ENCODE measurements around the gene POM121.
"Not testable (repeated sequence)": the region's sequence is repeated elsewhere in the genome, so short reads cannot be mapped to it uniquely, and the experiment has no call there.

The POM121 gene

GRCh38 chr7:72925546-72926120 is 738 bp downstream of the POM121 start:
- Histone ChIP-seq H3K27me3 (ENCODE audit: control insufficient read depth, insufficient read depth, low read length) (no peaks in the 10 kb centered on the region), H3K36me3 (ENCODE audit: control insufficient read depth, insufficient read depth, low read length) (peaks cover 18% of the 10 kb centered on the region), H3K4me3 (ENCODE audit: low read depth, low read length) (peak overlapping the region; percentile 98), H3K9me3 (ENCODE audit: control insufficient read depth, insufficient read depth, low read length) (no peaks in the 10 kb centered on the region), H3K4me1 (ENCODE audit: control insufficient read depth, insufficient read depth, low read length) (peaks cover 4% of the 10 kb centered on the region), H3K9ac (ENCODE audit: low read depth, low read length) (peak overlapping the region; percentile 79)

DNA sequence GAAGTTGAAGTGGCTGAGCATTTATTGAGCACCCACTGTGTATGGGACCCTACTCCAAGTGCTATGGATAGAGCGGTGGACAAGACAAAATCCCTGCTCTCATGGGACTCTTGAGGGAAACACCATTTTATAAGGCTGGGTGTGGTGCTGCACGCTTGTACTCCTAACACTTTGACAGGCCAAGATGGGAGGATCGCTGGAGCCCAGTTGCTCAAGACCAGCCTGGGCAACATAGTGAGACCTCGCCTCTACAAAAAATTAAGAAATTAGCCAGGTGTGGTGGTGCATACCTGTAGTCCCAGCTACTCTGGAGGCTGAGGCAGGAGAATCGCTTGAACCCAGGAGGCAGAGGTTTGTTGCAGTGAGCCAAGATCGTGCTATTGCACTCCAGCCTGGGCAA is 2.9 kb downstream of the POM121 start:
- H3K9me3 ChIP-seq (ENCODE audit: control insufficient read depth, insufficient read depth, low read length); H3K4me1 ChIP-seq (ENCODE audit: control insufficient read depth, insufficient read depth, low read length); H3K27me3 ChIP-seq (ENCODE audit: control insufficient read depth, insufficient read depth, low read length); H3K4me3 ChIP-seq (ENCODE audit: low read depth, low read length); H3K9ac ChIP-seq (ENCODE audit: low read depth, low read length): not testable (repeated sequence)
- H3K36me3 ChIP-seq (ENCODE audit: control insufficient read depth, insufficient read depth, low read length), result peaks cover 18% of the 10 kb centered on the region

GRCh38 chr7:72928216-72928615 is 3.3 kb downstream of the POM121 start:
- H3K27me3 ChIP-seq (ENCODE audit: control insufficient read depth, insufficient read depth, low read length); H3K9ac ChIP-seq (ENCODE audit: low read depth, low read length); H3K4me3 ChIP-seq (ENCODE audit: low read depth, low read length); H3K9me3 ChIP-seq (ENCODE audit: control insufficient read depth, insufficient read depth, low read length); H3K4me1 ChIP-seq (ENCODE audit: control insufficient read depth, insufficient read depth, low read length): not testable (repeated sequence)
- H3K36me3 ChIP-seq (ENCODE audit: control insufficient read depth, insufficient read depth, low read length), result peaks cover 18% of the 10 kb centered on the region

GRCh38 chr7:72942022-72942705 is 17.3 kb downstream of the POM121 start:
- not testable (repeated sequence) for H3K4me1 ChIP-seq (ENCODE audit: control insufficient read depth, insufficient read depth, low read length); H3K4me3 ChIP-seq (ENCODE audit: low read depth, low read length); H3K9ac ChIP-seq (ENCODE audit: low read depth, low read length); H3K27me3 ChIP-seq (ENCODE audit: control insufficient read depth, insufficient read depth, low read length); H3K9me3 ChIP-seq (ENCODE audit: control insufficient read depth, insufficient read depth, low read length); H3K36me3 ChIP-seq (ENCODE audit: control insufficient read depth, insufficient read depth, low read length)

GRCh38 chr7:72942956-72943355 is 18.1 kb downstream of the POM121 start:
- H3K36me3 ChIP-seq (ENCODE audit: control insufficient read depth, insufficient read depth, low read length); H3K9me3 ChIP-seq (ENCODE audit: control insufficient read depth, insufficient read depth, low read length); H3K9ac ChIP-seq (ENCODE audit: low read depth, low read length); H3K4me3 ChIP-seq (ENCODE audit: low read depth, low read length); H3K27me3 ChIP-seq (ENCODE audit: control insufficient read depth, insufficient read depth, low read length); H3K4me1 ChIP-seq (ENCODE audit: control insufficient read depth, insufficient read depth, low read length): not testable (repeated sequence)

- not testable (repeated sequence) for H3K9me3 ChIP-seq (ENCODE audit: control insufficient read depth, insufficient read depth, low read length); H3K36me3 ChIP-seq (ENCODE audit: control insufficient read depth, insufficient read depth, low read length); H3K9ac ChIP-seq (ENCODE audit: low read depth, low read length); H3K4me3 ChIP-seq (ENCODE audit: low read depth, low read length); H3K4me1 ChIP-seq (ENCODE audit: control insufficient read depth, insufficient read depth, low read length); H3K27me3 ChIP-seq (ENCODE audit: control insufficient read depth, insufficient read depth, low read length)
These were observed 20.0 kb downstream of the POM121 start for GRCh38 chr7:72944937-72945336.

DNA sequence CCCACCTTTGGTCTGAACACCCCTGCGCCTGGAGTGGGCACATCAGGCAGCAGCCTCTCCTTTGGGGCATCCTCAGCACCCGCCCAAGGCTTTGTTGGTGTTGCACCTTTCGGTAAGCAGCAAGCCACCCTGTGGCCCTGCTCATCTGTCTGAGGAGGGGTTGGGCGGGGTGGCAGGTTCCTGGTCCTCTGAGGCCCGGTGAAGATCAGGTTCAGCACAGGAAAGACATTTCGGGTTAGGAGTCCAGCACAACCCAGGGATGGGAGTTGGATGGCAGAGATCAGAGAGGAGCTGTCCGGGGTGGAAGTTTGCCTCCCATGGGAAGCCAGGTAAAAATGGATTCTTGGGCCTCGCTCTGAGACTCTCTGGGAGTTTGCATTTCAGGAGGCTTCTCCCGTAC is 20.7 kb downstream of the POM121 start:
- not testable (repeated sequence) for H3K36me3 ChIP-seq (ENCODE audit: control insufficient read depth, insufficient read depth, low read length); H3K9me3 ChIP-seq (ENCODE audit: control insufficient read depth, insufficient read depth, low read length); H3K4me3 ChIP-seq (ENCODE audit: low read depth, low read length); H3K4me1 ChIP-seq (ENCODE audit: control insufficient read depth, insufficient read depth, low read length); H3K9ac ChIP-seq (ENCODE audit: low read depth, low read length); H3K27me3 ChIP-seq (ENCODE audit: control insufficient read depth, insufficient read depth, low read length)

DNA sequence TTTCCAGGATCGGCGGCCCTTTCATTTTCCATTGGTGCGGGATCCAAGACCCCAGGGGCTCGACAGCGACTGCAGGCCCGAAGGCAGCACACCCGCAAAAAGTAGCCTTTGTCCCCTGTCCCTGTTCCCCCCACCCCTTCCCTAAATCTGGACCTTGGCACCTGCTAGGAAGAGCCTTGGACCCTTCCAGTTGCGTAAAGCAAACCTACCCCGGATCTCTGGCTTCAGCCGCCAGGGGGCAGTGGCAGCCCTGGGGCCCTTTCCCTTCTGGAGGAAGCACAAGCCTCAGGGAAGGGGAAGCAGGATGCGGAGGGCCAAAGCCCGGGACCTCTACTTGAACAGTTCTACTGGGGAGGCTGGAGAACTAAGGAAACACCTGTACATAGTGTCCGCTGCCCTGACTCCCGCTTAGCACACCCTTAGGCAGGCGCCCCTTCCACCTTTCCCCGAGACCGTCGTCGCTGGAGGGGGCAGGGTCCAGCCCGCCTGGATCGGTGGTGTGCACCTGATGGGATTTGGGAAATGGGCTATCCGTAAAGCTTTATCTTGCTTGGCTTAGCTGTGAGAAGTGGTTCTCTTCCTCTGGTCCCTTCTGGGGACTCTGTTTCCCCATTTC is 21.3 kb downstream of the POM121 start:
- H3K4me3 ChIP-seq (ENCODE audit: low read depth, low read length); H3K9me3 ChIP-seq (ENCODE audit: control insufficient read depth, insufficient read depth, low read length); H3K9ac ChIP-seq (ENCODE audit: low read depth, low read length); H3K4me1 ChIP-seq (ENCODE audit: control insufficient read depth, insufficient read depth, low read length); H3K36me3 ChIP-seq (ENCODE audit: control insufficient read depth, insufficient read depth, low read length); H3K27me3 ChIP-seq (ENCODE audit: control insufficient read depth, insufficient read depth, low read length): not testable (repeated sequence)

DNA sequence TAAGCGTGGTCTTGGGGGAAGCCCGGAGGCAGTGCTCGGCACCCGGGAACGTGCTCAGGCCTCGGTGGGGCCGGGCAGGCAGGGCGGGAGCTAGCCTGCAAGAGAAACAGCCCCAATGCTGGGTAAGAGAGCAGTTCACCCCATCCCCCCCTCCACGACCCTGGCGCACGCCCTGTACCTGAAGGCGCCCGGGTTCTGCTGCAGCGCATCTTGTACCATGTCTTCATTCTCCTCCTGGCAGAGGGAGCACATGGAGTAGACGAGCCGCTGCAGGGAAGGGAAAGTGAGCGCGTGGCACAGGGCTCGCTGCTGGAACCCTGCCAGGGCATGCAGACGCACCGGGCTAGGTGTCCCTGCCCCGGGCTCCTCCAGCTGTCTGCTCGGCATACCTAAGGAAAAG is 23.8 kb downstream of the POM121 start:
- not testable (repeated sequence) for H3K9ac ChIP-seq (ENCODE audit: low read depth, low read length); H3K27me3 ChIP-seq (ENCODE audit: control insufficient read depth, insufficient read depth, low read length); H3K4me3 ChIP-seq (ENCODE audit: low read depth, low read length); H3K9me3 ChIP-seq (ENCODE audit: control insufficient read depth, insufficient read depth, low read length); H3K4me1 ChIP-seq (ENCODE audit: control insufficient read depth, insufficient read depth, low read length); H3K36me3 ChIP-seq (ENCODE audit: control insufficient read depth, insufficient read depth, low read length)

- not testable (repeated sequence) for H3K27me3 ChIP-seq (ENCODE audit: control insufficient read depth, insufficient read depth, low read length); H3K9me3 ChIP-seq (ENCODE audit: control insufficient read depth, insufficient read depth, low read length); H3K4me3 ChIP-seq (ENCODE audit: low read depth, low read length); H3K36me3 ChIP-seq (ENCODE audit: control insufficient read depth, insufficient read depth, low read length); H3K9ac ChIP-seq (ENCODE audit: low read depth, low read length); H3K4me1 ChIP-seq (ENCODE audit: control insufficient read depth, insufficient read depth, low read length)
These were observed 24.4 kb downstream of the POM121 start for GRCh38 chr7:72949276-72949675.

- H3K4me3 ChIP-seq (ENCODE audit: low read depth, low read length); H3K9me3 ChIP-seq (ENCODE audit: control insufficient read depth, insufficient read depth, low read length); H3K9ac ChIP-seq (ENCODE audit: low read depth, low read length); H3K36me3 ChIP-seq (ENCODE audit: control insufficient read depth, insufficient read depth, low read length); H3K4me1 ChIP-seq (ENCODE audit: control insufficient read depth, insufficient read depth, low read length); H3K27me3 ChIP-seq (ENCODE audit: control insufficient read depth, insufficient read depth, low read length): not testable (repeated sequence)
These were observed 24.8 kb downstream of the POM121 start for GRCh38 chr7:72949686-72950085.

DNA sequence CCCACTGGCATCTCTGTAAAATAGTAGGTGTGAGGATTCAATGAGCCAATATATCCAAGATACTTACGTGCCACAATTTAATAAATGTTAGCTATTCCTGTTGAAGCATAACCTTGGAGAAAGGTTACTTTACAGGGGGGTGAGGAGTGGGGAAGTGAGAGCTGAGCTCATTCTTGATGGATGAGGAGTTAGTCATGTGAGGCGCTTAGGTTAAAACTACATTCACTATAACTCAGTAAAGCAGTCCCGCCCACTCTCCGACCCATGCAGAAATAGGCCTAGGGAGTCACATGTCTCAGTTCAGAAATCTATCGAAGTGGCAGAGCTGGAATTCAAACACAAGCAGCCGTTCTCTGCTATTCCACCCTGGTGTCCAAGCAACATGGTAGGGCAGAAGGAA is 25.5 kb downstream of the POM121 start:
- H3K4me3 ChIP-seq (ENCODE audit: low read depth, low read length); H3K9me3 ChIP-seq (ENCODE audit: control insufficient read depth, insufficient read depth, low read length); H3K36me3 ChIP-seq (ENCODE audit: control insufficient read depth, insufficient read depth, low read length); H3K9ac ChIP-seq (ENCODE audit: low read depth, low read length); H3K4me1 ChIP-seq (ENCODE audit: control insufficient read depth, insufficient read depth, low read length); H3K27me3 ChIP-seq (ENCODE audit: control insufficient read depth, insufficient read depth, low read length): not testable (repeated sequence)

All from iPS-15b (cell line).